SU-DHL-6 (cell line): ENCODE data around the gene SLC23A1.
"Not testable (repeated sequence)": the region's sequence is repeated elsewhere in the genome, so short reads cannot be mapped to it uniquely, and the experiment has no call there.

Experiments used
- CTCF ChIP-seq: fragments of 200-600 bp; sonication (generic); IDR thresholded peaks from one replicate; pipeline ENCODE4 v1.5.1; 2017; ENCODE audit warnings: antibody characterized with exemption, mild to moderate bottlenecking, low read length, moderate library complexity; ENCODE audit not compliant: insufficient read depth, poor library complexity, severe bottlenecking
- EZH2phosphoT487 ChIP-seq: fragments of 200-600 bp; sonication (generic), shearing (Covaris generic); conservative IDR thresholded peaks from 2 replicates; pipeline ENCODE4 v1.6.1; 2018; ENCODE audit warnings: mild to moderate bottlenecking, antibody characterized with exemption, low read length, moderate library complexity, mixed read lengths

GRCh38 chr5:139409116-139409515, 26.0 kb upstream of the SLC23A1 start:
- not testable (repeated sequence) for TF ChIP-seq CTCF, EZH2phosphoT487
